Measurements from ENCODE around the gene B3GLCT. TPM values are rescaled to one million over a fixed set of nuclear protein-coding genes. Genes with fewer than 3 reads are reported as not detected.

The B3GLCT gene
- total and polyA plus RNA-seq, 9 donors: 4.1 to 10.8 (median 7.9) TPM

DNA sequence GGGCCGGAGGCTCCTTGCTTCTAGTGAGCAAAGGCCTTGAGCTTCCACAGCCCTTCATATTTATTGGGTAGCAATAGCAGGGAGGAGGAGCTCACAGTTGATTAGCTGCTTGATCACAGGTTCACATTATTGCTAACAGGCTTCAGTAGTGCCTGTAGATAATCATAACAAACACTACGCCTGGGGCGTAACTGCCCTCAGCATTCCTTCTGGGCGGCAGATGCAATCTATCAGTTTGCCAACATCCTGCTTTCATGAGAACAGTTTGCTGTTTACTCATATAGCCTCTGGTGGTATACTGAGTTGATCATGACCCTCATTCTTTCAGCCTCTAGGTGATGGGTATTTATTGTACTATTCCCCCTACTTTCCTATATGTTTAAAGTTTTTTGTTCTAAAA lies 149.4 kb downstream of the B3GLCT start:
- Histone ChIP-seq H3K4me3 (no peak overlapping the region), H3K27ac (no peak overlapping the region), H3K27me3 (no peaks in the 10 kb centered on the region), H3K4me1 (ENCODE audit: insufficient read depth) (no peaks in the 10 kb centered on the region), H3K9me3 (no peaks in the 10 kb centered on the region), H3K36me3 (no peaks in the 10 kb centered on the region)
- intact Hi-C loops (cut with DNase I): loop anchor here in 1 of 4 donors (5.0 kb wide), 1 partner anchor 553 kb away; no protein-coding TSS in a partner anchor
- TF ChIP-seq, protein P1, sequence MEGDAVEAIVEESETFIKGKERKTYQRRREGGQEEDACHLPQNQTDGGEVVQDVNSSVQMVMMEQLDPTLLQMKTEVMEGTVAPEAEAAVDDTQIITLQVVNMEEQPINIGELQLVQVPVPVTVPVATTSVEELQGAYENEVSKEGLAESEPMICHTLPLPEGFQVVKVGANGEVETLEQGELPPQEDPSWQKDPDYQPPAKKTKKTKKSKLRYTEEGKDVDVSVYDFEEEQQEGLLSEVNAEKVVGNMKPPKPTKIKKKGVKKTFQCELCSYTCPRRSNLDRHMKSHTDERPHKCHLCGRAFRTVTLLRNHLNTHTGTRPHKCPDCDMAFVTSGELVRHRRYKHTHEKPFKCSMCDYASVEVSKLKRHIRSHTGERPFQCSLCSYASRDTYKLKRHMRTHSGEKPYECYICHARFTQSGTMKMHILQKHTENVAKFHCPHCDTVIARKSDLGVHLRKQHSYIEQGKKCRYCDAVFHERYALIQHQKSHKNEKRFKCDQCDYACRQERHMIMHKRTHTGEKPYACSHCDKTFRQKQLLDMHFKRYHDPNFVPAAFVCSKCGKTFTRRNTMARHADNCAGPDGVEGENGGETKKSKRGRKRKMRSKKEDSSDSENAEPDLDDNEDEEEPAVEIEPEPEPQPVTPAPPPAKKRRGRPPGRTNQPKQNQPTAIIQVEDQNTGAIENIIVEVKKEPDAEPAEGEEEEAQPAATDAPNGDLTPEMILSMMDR (IDR thresholded peaks at IDR 0.05): no peak
- 86 to 89% (median 88%) methylated on average over 4 of the region's 4 CpGs for WGBS, 3 donors
- no peak for DNase-seq

DNA sequence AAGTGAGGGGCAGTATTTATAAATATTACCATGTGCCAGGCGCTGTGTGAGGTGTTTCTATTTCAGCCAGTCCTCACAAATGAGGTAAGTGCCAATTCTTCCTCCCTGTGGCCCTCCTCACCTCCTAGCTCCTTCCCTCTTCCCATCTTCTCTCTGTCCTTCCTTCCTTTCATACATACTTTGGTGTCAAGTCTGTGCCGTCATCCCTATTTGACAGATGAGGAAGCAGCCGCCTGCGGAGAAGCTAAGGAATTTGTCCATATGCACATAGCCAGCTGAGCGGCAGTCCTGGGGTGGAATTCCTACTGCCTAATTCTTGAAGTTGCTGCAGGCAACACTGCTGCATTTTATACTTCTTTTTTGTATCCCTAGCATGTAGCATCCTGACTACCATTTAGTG lies 150.8 kb downstream of the B3GLCT start:
- H3K36me3 ChIP-seq: no peaks in the 10 kb centered on the region
- H3K9me3 ChIP-seq: peaks cover 0 to 2% of the 10 kb centered on the region in 2 donors
- H3K4me1 ChIP-seq (ENCODE audit: insufficient read depth): no peaks in the 10 kb centered on the region
- 86 to 89% (median 89%) methylated on average over 5 of the region's 5 CpGs for WGBS, 3 donors
- no peak overlapping the region for H3K4me3 ChIP-seq
- no peaks in the 10 kb centered on the region for H3K27me3 ChIP-seq
- H3K27ac ChIP-seq: no peak overlapping the region
- no peak for DNase-seq
- intact Hi-C loops (cut with DNase I): no loop called here
- TF ChIP-seq, protein P1 (IDR thresholded peaks at IDR 0.05): no peak

GRCh38 chr13:31351376-31351775 lies 151.6 kb downstream of the B3GLCT start:
- Histone ChIP-seq H3K27me3 (no peaks in the 10 kb centered on the region), H3K27ac (no peak overlapping the region), H3K4me3 (no peak overlapping the region), H3K36me3 (no peaks in the 10 kb centered on the region), H3K4me1 (ENCODE audit: insufficient read depth) (no peaks in the 10 kb centered on the region), H3K9me3 (peaks cover 0 to 4% of the 10 kb centered on the region in 2 donors)
- intact Hi-C loops (cut with DNase I): no loop called here
- DNase-seq: no peak
- TF ChIP-seq EP300 (IDR thresholded peaks at IDR 0.05): no peak
- TF ChIP-seq, protein P1 (IDR thresholded peaks at IDR 0.05): no peak
- no peak for TF ChIP-seq POLR2A (IDR thresholded peaks at IDR 0.05)
- WGBS, 3 donors: 87 to 92% (median 91%) methylated on average over 2 of the region's 2 CpGs

DNA sequence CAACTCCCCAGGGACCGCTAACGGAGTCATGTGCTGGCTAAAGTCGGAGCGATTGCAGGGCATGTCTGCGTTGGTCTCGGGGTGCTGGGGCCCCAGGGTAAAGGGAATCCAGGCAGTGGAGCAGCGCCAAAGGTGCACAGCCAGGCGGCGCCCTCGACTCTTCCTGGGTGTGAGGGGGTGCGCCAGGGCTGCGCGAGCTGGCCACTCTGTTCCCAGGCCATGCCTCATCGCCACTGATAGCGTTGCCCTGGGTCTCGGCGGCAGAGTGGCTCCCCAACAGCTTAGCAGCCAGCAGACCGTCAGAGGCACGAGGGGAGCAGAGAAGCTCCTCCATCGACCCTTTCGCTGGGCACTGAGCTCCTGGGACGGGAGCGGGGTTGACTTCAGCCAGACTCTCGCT lies 152.7 kb downstream of the B3GLCT start:
- H3K4me3 ChIP-seq: no peak overlapping the region
- no peaks in the 10 kb centered on the region for H3K27me3 ChIP-seq
- WGBS, 3 donors: 54 to 64% (median 62%) methylated on average over 22 to 24 of the region's 24 CpGs
- DNase-seq: no peak
- peaks cover 0 to 4% of the 10 kb centered on the region in 2 donors for H3K9me3 ChIP-seq
- no peak overlapping the region for H3K27ac ChIP-seq
- no peaks in the 10 kb centered on the region for H3K36me3 ChIP-seq
- intact Hi-C loops (cut with DNase I): no loop called here
- TF ChIP-seq EP300 (IDR thresholded peaks at IDR 0.05) (no peak), POLR2A (IDR thresholded peaks at IDR 0.05) (no peak)
- TF ChIP-seq, protein P1 (IDR thresholded peaks at IDR 0.05): no peak
- H3K4me1 ChIP-seq (ENCODE audit: insufficient read depth): no peaks in the 10 kb centered on the region

DNA sequence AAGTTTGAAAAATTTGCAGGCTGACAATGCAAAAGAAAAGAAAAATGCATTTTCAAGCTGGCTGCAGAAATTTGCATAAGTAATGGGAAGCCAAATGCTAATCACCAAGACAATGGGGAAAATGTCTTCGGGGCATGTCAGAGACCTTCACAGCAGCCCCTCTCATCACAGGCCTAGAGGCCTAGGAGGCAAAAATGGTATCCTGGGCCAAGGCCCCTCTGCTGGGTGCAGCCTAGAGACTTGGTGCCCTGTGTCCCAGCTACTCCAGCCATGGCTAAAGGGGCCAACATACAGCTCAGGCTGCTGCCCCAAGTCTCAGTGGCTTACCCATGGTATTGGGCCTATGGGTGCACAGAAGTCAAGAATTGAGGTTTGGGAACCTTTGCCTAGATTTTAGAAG lies 155.2 kb downstream of the B3GLCT start:
- intact Hi-C loops (cut with DNase I): no loop called here
- DNase-seq: no peak
- H3K36me3 ChIP-seq: no peaks in the 10 kb centered on the region
- H3K27me3 ChIP-seq: no peaks in the 10 kb centered on the region
- WGBS, 3 donors: 82 to 96% (median 95%) methylated on average over 1 of the region's 1 CpG
- TF ChIP-seq POLR2A (IDR thresholded peaks at IDR 0.05): no peak
- no peaks in the 10 kb centered on the region for H3K4me1 ChIP-seq (ENCODE audit: insufficient read depth)
- H3K9me3 ChIP-seq: peaks cover 0 to 4% of the 10 kb centered on the region in 2 donors
- no peak overlapping the region for H3K27ac ChIP-seq
- H3K4me3 ChIP-seq: no peak overlapping the region

All from ovary (tissue), 9 donors.